HG02840 (cell line): Measurements from ENCODE around the gene CCDC61.

Experiments used
- ATAC-seq: cut with Tn5 transposase; IDR thresholded peaks from one replicate; pipeline ENCODE4 v1.9.1; 2021; ENCODE audit warnings: mild to moderate bottlenecking, moderate library complexity, moderate number of reproducible peaks; ENCODE audit not compliant: unreplicated experiment, low FRiP score

CCDC61 gene

DNA sequence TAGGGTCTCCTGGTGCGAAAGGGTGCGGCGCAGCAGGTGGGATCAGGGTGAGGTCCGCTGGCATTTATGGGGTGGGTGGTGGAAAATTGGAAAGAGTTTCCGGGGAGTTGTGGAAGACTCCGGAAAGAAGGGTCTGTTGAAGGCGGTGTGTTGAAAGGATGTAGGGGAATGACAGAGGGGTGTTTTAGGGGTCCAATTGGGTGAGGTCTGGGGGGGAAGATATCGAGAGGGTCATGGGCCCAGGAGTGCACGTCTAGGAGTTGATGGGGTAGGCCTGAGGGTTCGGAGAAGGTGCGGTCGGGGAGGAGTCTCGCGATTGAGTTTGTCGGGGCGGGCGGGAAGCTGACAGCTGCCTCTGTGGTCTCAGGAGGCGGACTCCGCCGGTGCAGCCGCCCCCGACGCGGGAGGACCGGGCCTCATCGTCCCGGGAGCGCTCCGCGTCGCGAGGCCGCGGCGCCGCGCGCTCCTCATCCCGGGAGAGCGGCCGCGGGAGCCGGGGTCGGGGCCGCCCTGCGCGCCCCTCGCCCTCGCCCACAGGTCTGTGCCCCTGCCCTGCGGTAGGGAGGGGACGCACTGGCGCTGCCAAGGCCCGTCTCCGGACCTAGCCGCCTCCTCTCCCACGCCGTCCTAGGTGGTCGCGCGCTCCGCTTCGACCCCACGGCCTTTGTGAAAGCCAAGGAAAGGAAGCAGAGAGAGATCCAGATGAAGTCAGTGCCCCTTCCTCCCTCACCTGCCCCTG, 20.6 kb downstream of the CCDC61 start:
- ATAC-seq: no peak

DNA sequence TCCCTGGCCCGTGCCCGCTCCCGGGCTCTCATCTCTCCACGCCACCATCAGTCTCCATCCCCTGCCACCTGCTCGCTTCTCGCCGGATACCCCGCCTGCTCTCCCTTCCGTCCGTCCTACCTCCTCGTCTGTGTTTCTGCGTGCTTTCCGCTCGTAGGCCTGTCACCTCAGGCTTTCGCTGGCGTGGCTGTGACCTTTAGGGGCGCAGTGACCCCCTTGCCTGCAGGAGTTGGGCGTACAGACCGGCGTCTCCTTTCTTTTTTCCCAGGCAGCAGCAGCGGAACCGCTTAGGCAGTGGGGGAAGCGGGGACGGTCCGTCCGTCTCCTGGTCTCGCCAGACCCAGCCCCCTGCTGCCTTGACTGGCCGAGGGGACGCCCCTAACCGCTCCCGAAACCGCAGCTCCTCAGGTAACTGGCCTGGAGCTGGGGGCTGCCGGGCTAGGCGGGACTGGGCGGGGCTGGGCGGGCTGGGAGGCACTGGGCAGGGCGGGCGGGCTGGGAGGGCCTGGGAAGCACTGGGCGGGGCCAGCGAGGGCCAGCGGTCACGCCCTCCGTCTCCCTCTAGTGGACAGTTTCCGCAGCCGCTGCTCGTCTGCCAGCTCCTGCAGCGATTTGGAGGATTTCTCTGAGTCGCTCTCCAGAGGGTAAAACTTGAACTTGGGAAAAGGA, 21.3 kb downstream of the CCDC61 start:
- ATAC-seq: peak; percentile 56

DNA sequence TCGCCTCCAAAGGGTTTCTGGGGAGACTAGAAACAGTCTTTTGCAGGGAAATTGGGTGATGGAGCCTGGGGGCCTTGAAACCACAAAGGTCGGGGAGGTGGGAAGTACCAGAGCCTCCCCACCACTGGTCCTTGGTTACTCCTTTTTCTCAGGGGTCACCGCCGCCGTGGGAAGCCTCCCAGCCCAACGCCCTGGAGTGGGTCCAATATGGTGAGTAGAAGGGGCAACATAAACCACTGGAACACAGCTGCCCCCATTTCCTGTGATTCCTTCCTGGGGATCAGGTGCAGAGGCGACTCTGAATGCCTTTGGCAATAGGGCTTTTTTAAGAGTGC, 21.8 kb downstream of the CCDC61 start:
- ATAC-seq: no peak

DNA sequence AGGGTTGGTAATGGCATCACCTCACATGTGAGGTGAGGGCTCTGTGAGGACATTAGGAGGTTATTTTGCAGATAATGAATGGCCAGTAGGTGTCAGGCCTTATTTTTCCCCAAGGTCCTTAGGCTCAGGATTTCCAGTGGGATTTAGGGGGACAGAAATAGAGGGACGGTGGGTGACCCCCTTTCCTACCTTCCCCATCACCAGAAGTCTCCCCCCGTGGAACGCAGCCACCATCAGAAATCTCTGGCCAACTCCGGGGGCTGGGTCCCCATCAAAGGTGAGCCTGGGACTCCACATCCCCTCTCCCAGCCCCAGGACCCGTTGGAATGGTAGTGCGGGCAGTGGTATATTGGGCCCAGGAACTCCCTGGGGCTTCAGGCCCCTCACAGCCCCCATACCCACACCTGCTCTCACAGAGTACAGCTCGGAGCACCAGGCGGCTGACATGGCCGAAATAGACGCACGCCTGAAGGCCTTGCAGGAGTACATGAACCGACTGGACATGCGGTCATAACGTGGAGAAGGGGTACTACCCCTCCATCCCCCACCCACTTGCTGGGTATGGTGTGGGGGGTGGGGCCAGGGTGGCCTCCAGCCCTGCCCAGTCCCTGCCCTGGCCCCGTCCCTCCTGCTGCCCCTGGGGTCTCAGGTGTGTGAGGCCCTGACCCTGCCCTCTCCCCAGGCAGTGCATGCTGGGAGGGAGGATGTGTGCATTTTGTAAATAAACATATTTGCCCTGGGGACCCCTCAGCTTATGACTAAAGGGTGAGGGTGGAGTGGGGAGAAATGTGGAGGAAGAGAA, 22.8 kb downstream of the CCDC61 start:
- ATAC-seq: no peak

DNA sequence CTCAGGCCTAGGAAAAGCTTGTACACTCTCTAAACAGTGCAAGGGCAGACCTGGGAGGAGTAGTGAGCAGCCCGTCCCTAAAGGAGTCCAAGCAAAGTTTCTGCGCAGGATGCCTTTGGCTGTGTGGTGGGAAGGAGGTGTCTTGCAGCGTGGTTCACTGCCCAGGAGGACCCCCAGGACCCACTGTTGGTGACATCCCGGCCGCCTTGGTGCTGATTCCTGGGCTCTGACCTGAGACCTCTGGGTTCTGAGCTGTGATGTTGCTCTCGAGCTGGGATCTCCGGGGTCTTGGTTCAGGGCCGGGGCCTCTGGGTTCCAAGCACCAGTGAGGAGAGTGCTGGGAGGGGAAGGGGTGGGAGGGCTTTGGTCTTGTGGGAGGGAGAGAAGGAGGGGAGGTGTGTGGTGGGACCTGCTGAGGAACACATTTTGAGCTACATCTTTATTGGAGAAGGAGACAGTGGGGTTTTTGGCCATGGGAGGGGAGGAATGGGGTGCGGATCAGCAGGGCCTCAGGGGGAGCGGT, 23.5 kb downstream of the CCDC61 start:
- no peak for ATAC-seq

DNA sequence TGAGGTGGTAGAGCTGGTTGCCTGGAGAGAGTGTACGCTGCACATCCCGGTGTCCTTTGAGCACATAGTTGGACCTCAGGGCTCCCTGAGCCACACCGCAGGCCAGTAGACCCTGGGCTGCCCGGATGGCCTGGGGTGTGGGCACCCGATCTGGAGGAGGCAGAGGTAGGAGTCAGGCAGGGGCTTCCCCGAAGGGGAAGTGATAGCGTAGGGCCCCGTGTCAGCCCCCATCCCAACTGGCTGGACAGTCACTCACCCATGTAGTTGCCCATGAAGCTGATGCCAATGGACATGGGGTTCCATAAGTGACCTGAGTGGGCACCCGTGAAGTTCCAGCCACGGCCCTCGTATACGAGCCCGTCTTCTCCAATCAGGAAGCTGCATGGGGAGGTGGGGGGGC, 24.0 kb downstream of the CCDC61 start:
- no peak for ATAC-seq

DNA sequence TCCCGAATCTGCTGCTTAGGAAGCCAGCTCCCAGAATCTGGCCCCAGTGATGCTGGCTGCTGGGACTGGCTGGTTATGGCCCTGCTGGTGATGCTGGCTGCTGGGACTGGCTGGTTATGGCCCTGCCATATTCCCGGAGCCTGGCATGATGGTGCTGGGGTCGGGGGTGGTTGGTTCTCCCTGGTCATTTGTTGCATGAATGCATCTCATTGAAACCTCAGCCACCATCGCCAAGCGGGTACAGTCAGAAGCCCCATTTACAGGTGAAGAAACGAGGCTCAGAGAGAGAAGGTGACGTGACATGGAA, 25.5 kb downstream of the CCDC61 start:
- no peak for ATAC-seq

DNA sequence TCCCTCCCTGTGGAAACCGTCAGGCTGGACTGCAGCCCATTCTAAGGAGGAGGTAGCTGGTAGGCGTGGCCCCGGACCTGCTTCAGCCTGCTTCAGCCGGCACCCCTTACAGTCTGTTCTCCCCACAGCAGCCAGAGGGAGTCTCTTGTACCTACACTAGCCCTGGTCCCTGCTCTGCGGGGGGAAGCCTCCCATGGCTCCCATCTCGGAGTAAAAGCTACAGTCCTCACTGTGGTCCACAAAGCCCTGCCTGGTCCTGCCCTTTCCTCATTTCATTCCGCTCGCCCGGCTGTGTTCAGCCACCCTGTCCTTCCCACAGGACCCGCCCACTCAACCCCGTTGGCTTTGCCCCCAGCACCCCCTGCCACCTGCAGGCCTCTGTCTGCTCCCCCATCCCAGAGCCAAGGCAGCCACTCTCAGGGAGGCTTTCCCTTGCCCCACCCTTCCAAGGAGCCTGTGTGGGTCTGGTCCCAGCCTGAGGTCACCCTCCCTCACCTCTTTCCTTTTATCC, 26.3 kb downstream of the CCDC61 start:
- ATAC-seq: no peak

DNA sequence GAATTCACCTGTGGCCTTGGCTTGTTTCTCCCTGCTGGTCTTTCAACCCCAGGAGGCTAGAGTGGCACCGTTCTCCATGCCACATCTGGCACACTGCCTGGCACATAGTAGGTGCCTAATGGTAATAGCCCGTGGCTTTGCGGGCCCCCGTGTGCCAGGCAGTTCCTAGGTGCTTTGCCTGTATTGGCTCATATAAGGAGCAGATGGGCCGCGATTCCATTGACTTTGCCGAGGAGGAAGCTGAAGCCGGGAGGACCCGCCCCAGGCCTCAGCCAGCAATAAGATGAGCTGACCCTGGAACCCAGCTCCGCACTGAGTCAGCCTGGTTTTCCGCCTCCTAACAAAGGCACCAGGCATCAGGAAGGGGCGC, 26.8 kb downstream of the CCDC61 start:
- no peak for ATAC-seq

DNA sequence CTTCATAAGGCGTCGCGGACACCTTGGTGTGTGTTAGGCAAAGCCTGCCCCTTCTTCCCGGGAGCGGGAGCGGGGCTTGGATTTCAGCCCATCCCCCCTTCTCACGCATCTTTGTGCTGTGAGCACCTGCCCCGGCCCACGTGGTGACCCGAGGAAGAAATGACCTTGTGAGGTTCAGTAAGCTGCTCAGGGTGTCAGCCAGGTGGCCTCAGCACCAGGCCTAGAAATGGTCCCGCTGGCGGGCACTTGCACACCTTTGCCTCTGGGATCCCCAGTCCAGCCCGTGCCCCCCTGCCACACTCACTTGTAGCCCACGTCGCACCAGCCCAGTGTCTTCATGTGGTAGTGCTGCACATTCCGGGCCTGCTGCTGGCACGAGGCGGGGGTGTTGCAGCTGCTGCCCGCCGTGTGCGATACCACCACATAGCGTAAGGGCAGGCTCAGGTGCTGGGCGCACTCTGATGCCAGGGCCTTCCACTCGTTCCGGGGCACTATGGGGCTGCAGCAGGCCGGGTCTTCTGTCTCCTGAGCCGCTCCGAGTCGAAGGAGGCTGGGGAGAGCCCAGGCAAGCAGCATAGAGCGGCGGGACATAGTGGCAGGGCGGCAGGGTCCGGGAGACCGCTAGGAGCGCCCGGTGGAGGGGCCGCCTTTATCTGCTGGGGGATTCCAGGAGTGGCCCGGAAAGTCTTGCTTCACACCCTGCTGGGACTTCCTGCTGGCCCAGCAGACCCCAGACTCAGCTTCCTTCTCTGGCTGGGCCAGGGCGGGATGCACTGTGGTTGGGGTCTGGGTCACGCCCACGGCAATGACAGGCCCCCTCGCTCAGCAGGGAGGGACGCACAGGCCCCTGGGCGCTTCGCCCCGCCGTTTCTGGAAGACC, 27.4 kb downstream of the CCDC61 start, which contains the start of gene PGLYRP1:
TSS of gene PGLYRP1 (minus strand) at position 623 of the 880 bp plus-strand sequence. CDS start at position 591, 32 bp downstream.
- no peak for ATAC-seq

DNA sequence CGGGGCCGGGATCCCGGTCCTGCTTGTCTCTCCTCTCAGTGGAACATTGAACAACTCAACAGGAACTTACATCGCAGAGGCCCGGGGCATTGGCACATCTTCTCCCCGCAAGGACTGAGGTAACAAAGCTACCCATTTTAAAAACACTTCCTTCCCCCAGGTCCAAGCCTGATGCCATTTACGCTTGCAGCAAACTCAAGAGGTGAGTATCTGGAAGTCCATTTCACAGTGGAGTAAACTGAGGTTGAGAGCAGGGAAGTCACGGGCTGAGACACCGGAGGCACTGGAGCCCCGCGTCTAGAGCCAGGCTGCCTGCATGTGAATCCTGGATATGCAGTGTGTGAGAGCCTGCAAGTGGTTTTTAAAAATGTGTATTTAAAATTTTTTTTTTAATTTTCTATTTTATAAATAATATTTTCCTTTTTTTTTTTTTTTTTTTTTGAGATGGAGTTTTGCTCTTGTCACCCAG, 28.1 kb downstream of the CCDC61 start:
- ATAC-seq: no peak

DNA sequence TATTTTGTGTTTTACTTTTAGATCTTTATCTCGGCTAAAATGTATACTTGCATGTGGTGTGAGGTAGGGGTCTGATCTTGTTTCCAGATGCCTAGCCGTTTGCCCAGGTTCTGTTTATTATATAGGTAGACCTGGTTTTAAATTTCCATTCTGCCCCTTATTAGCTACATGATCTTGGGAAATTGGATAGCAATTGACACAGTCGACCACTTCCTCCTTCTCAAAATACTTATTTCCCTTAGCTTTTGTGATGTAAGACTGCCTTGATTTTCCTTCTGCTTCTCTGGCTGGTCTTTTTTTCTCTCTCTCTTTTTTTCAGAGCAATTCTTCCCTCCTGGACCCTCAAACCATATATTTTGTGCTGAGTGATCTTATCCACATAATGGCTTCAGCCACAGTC, 30.6 kb downstream of the CCDC61 start:
- no peak for ATAC-seq

DNA sequence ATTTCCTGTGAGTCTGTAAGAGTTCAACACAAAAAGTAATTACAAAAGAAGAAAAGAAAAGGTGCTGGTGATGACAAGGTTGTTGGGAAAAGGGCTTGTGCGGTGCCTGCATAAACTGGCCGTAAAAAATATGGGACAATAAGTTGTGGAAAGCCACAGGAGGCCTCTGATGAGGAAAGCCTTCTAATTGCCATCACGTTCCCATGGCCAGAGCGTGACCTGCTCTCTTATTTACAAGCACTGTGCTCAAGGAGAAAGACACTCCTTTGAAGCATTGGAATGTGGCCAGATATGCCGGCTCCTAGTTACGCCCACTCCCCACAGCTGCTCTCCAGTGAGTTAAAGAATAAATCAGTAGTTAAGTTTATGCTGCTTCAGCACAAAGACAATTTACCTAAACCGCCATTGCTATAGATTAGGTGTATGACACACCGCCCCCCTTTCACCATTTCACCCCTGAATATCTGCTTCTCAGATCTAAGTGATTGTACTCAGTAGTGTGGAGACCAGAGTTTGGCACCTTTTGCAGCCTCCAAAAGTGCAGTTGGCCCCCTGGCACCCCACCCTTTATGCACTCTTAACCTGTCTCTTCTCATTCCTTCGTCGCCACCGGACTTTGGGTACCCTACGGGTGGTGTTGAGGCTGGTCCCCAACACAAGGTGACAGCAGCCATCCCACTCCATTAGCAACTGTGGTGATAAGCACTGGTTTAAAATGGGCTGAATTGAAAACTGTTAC, 35.7 kb downstream of the CCDC61 start:
- no peak for ATAC-seq

DNA sequence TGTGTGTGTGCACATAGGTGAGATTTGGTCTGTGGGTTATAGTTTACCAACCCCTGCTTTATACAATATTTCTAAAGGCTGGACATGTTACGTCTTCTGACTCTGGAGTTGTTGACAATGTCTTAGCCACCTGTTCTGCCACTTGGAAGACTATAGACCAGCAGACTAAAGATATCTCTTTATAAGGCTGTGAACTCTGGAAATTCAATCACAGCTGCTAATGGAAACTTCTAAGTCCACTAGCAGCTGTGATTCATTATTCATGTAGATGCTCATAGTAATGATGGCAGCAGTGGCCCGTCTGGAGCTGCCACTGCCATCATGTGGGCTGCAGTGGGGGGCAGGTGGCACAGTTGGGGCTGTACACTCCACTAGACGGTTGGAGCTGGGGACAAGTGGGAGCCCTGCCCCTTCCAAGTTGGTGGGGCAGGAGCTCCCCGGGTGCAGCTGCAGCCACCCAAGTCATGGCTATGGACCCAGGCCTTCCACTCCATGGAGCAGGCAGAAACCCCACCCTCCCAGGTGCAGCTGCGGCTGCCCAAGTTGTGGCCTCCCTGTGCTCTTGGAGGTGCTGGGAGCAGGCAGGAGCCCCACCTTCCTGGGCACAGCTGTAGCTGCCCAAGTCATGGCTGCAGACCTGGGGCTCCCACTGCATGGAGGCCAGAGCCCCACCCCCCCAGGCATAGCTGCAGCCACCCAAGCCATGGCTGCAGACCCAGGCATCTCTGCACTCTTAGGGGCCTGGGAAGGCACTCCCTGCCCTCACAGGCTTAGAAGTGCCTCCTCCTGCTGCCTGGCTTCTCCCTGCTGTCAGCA, 36.7 kb downstream of the CCDC61 start:
- no peak for ATAC-seq

DNA sequence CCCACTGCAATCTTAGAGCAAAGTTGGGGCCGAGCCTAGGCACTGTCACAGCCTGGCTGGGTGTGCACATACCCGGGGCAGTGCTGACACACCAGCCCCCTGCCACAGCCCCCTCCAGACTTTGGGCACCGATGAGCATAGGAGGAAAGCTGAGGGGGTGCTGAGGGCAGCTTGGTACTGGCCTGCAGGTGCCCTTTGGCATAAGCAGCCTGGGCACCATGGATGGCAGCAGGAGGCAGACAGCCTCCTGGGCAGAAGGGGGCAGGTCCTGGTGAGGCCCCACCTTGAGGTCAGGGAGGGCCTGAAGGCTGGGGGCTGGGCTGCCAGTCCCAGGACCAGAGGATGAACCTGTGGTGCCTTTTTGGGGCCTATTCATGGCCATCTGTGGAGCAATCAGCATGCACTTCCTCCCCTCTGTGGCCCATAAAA, 37.3 kb downstream of the CCDC61 start:
- ATAC-seq: no peak

DNA sequence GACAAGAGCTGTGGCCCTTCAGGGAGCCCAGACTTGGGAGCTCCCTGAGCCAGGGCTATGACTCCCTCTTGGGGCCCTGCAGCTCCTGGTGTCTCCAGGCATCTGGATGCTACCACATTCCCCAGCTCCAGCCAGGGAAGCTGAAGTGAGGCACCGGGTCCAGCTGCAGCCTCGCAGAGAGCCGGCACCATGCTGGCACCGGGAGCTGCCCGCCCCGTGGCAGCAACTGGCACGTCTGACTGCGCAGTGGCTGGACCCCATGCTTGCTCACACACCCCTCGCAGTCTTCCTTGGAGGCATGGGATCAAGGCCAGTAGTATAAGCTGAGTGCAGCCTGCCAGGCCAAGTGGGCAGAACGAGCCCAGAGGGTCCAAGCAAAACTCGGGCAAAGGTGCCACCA, 38.1 kb downstream of the CCDC61 start:
- ATAC-seq: no peak

DNA sequence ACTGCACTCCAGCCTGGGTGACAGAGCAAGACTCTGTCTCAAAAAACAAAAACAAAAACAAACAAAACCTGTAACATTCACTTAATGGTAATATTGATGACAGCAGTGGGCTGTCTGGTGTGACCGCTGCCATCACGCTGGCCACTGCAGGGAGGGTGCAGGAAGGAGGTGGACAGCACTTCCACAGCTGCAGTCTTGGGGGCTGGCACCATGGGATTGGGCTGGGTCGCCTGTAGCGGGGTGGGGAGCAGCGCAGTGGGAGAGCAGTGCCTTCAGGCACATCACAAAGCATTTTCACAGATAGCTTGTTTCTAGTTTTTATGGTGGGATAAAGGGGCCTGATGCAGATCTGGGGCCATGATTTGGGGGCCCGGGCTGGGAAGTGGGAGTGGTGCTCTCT, 40.3 kb downstream of the CCDC61 start:
- ATAC-seq: no peak

DNA sequence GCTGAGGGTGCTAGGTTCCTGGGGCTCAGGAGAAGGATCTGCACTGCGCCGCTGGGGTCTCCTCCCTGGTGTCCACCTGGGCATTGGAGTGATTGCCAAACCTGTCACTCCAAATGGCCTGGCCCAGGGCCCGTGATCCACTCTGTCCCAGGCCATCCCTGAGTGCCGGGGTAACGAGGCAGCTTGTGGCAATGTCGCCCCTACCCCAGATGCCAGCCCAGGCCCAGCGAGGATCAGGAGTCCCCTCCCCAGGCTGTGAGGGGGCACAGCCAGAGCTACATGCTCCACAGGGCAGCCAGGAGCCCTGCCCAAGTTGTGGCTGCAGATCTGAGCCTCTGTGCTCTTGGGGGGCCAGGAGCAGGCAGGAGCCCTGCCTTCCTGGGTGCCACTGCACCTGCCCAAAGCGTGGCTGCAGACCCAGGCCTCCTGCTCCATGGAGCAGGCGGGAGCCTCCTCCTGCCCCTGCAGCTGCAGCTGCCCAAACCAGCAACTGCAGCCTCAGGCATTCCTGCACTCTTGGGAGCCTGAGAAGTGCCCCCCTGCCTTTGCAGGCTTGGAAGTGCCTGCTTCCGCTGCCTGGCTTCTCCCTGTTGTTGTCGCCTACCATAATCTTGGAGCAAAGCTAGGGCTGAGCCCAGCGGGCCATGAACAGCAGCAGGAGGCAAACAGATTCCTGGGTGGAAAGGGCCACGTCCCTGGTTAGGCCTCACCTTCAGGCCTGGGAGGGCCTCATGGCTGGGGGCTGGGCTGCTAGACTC, 40.9 kb downstream of the CCDC61 start:
- ATAC-seq: no peak
